Rectal smooth muscle tissue (tissue), 1 donor: ENCODE results near the gene LMNTD2.

Experiments used
- H3K27ac ChIP-seq: one replicate; pipeline ENCODE4 v1.7.0; 2013; ENCODE audit warnings: low read depth, low read length, inconsistent platforms
- H3K27me3 ChIP-seq: one replicate; pipeline ENCODE4 v1.7.0; 2013; ENCODE audit warnings: low read length; ENCODE audit not compliant: control insufficient read depth, insufficient read depth
- H3K36me3 ChIP-seq: one replicate; pipeline ENCODE4 v1.7.0; 2013; ENCODE audit warnings: low read length; ENCODE audit not compliant: control insufficient read depth, insufficient read depth
- H3K4me1 ChIP-seq: one replicate; pipeline ENCODE4 v1.7.0; 2013; ENCODE audit warnings: low read length; ENCODE audit not compliant: control insufficient read depth, insufficient read depth
- H3K4me3 ChIP-seq: one replicate; pipeline ENCODE4 v1.7.0; 2013; ENCODE audit warnings: low read length
- H3K9ac ChIP-seq: one replicate; pipeline ENCODE4 v1.7.0; 2013; ENCODE audit warnings: low read length

The LMNTD2 gene, protein sequence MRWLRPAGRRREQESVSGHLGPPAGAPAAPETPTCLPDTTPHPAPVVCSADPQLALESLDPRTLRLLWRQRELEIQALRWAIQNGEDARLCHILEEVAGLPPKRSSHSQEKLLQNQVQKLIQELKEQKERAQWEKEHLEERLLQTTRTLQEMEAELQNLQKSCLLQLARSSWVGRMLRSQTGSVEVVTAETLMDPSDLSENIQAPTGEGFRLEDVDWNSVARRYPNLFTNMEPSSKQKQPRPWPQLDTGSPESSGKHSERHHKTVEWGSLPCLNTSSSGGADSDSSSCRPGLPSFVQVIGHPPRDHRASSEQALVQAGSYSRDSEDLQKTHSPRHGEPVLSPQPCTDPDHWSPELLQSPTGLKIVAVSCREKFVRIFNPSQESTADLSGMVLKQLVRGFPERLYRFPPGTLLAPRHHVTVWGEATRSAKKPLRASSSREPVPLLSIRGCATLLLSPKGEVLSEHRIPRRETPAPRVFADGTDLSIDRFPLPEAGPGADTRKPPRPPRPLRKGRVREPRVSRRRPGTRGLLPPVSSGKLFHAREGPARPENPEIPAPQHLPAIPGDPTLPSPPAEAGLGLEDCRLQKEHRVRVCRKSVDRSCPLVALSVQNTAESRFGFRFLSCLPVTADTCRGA

DNA sequence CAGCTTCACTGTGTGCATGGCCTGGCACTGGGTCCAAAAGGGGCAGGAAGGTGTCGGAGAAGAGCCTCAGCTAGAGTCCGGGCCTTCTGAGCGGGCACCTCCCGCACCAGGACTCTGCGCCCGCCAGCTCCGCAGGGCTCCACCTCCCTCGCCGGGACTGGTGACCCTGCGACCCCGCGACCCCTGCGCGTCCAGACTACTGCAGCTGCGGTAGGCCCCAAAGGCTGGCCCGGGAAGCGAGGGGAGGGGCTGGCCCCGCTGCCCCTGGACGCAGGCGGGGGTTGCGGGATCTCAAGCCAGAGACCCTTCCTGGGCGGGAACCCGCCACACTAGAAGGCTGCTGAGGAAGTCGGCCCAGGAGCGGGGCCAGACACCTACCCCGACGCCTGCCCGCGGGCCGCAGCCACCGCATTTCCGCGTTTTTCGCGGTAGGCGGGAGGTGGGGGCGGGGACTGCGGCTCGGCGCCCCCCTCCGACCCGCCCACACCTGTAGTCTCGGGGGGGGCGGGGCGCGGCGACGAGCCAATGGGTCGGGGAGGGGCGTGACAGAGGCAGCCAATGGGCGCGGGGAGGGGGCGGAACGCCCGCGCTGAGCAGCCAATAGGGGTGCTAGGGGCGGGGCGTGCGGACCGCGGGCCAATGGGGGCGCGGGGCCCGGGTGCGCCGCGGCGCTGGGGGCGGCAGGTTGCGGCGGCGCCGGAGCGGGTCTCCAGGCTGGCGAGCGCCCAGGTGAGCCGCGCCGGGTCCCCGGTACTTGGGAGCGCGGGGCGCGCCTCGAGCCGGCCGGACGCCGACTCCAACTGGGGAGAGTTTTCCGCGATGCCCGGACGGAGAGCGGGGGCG is at the start of gene LMNTD2, which contains the start of gene RASSF7:
Gene LMNTD2, minus strand, starts transcription at position 434 of the 843 bp plus-strand sequence. Its CDS starts 22 bp downstream, at position 412.
Gene RASSF7, plus strand, starts transcription at position 666 of the 843 bp plus-strand sequence. CDS start 799 bp downstream, outside the sequence.
- Histone ChIP-seq H3K27me3 (peaks cover 12% of the 10 kb centered on the region), H3K4me1 (peaks cover 2% of the 10 kb centered on the region), H3K27ac (peak within 1 kb of the TSS; percentile 40), H3K4me3 (peak within 1 kb of the TSS; percentile 72), H3K36me3 (no peaks in the 10 kb centered on the region), H3K9ac (peak within 1 kb of the TSS; percentile 71)

DNA sequence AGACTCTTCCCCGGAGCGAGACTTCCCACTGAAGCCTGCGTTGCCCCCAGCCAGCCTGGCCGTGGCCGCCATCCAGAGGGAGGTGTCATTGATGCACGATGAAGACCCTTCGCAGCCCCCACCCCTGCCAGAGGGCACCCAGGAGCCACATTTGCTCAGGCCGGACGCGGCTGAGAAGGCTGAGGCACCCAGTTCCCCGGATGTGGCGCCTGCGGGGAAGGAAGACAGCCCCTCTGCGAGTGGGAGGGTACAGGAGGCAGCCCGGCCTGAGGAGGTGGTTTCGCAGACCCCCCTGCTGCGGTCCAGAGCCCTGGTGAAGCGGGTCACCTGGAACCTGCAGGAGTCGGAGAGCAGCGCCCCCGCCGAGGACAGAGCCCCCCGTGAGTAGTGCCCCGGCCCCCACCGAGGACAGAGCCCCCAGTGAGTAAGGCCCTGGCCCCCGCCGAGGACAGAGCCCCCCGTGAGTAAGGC is 48.8 kb upstream of the LMNTD2 start:
- H3K4me3 ChIP-seq, result no peak overlapping the region
- H3K4me1 ChIP-seq, result no peaks in the 10 kb centered on the region
- H3K36me3 ChIP-seq, result peaks cover 51% of the 10 kb centered on the region
- no peak overlapping the region for H3K9ac ChIP-seq
- no peaks in the 10 kb centered on the region for H3K27me3 ChIP-seq
- H3K27ac ChIP-seq, result no peak overlapping the region

DNA sequence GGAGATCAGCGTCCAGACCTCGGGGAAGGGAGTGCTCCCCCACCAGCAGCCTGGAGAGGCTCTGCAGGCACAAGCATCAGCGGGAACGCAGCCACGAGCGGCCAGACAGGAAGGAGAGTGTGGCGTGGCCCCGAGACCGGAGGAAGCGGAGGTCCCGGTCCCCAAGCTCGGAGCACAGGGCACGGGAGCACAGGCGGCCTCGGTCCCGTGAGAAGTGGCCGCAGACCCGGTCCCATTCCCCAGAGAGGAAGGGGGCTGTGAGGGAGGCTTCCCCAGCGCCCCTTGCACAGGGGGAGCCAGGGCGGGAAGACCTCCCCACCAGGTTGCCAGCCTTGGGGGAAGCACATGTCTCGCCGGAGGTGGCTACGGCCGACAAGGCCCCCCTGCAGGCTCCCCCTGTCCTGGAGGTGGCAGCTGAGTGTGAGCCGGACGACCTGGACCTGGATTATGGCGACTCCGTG is 48.3 kb upstream of the LMNTD2 start:
- no peak overlapping the region for H3K4me3 ChIP-seq

DNA sequence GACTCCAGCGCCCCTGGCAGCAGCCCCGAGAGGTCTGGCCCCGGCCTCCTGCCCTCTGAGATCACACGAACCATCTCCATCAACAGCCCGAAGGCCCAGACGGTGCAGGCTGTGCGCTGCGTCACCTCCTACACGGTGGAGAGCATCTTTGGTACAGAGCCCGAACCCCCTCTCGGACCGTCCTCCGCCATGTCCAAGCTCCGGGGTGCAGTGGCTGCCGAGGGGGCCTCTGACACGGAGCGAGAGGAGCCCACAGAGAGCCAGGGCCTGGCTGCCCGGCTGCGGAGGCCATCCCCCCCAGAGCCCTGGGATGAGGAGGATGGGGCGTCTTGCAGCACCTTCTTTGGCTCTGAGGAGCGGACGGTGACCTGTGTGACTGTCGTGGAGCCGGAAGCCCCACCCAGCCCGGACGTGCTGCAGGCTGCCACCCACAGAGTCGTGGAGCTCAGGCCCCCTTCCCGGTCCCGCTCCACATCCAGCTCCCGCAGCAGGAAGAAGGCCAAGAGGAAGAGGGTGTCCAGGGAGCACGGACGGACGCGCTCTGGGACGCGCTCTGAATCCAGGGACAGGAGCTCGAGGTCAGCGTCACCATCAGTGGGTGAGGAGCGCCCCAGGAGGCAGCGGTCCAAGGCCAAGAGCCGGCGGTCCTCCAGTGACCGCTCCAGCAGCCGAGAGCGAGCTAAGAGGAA is 47.6 kb upstream of the LMNTD2 start:
- H3K9ac ChIP-seq, result no peak overlapping the region
- H3K4me1 ChIP-seq, result no peaks in the 10 kb centered on the region
- H3K27ac ChIP-seq, result no peak overlapping the region
- H3K36me3 ChIP-seq, result peaks cover 55% of the 10 kb centered on the region
- H3K27me3 ChIP-seq, result no peaks in the 10 kb centered on the region
- no peak overlapping the region for H3K4me3 ChIP-seq

More for the DNA sequence above, 48.3 kb upstream of the LMNTD2 start:
- no peaks in the 10 kb centered on the region for H3K4me1 ChIP-seq
- H3K27me3 ChIP-seq, result no peaks in the 10 kb centered on the region
- H3K9ac ChIP-seq, result no peak overlapping the region
- H3K36me3 ChIP-seq, result peaks cover 51% of the 10 kb centered on the region
- no peak overlapping the region for H3K27ac ChIP-seq

DNA sequence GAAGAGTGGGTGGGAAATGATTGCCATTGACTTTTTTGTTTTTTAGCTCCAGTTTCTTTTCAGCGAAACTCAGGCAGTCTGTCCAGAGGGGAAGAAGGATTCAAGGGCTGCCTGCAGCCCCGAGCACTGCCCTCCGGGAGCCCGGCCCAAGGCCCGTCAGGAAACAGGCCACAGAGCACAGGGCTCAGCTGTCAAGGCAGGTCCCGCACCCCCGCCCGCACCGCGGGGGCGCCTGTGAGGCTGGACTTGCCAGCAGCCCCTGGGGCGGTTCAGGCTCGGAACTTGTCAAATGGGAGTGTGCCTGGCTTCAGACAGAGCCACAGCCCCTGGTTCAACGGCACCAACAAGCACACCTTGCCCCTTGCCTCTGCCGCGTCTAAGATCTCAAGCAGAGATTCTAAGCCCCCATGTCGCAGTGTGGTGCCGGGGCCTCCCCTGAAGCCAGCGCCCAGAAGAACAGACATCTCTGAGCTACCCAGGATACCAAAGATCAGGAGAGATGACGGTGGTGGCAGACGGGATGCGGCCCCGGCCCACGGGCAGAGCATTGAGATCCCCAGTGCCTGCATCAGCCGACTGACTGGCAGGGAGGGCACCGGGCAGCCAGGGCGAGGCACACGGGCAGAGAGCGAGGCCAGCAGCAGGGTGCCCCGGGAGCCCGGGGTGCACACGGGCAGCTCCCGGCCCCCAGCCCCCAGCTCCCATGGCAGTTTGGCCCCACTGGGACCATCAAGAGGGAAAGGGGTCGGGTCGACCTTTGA is 46.7 kb upstream of the LMNTD2 start:
- Histone ChIP-seq H3K27ac (no peak overlapping the region), H3K9ac (no peak overlapping the region), H3K4me3 (no peak overlapping the region), H3K36me3 (peaks cover 56% of the 10 kb centered on the region), H3K27me3 (no peaks in the 10 kb centered on the region), H3K4me1 (no peaks in the 10 kb centered on the region)

DNA sequence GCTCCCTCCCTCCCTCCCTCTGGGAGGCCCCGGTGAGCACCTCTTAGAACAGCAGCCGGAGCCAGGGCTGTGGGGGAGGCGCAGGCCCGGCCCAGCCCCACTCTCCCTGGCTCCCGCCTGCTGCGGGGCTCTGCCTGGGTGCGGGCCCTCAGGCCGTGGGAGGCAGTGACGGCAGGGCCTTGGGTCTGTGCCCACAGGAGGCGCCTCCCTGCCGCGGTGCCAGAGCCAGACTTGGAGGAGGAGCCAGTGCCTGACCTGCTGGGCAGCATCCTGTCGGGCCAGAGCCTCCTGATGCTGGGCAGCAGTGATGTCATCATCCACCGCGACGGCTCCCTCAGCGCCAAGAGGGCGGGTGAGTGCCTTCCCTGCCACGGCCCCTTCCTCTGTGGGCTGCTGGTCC is 45.7 kb upstream of the LMNTD2 start:
- no peaks in the 10 kb centered on the region for H3K4me1 ChIP-seq
- H3K36me3 ChIP-seq, result peaks cover 58% of the 10 kb centered on the region
- H3K27ac ChIP-seq, result peak overlapping the region; percentile 55
- H3K9ac ChIP-seq, result no peak overlapping the region
- H3K4me3 ChIP-seq, result no peak overlapping the region
- no peaks in the 10 kb centered on the region for H3K27me3 ChIP-seq

DNA sequence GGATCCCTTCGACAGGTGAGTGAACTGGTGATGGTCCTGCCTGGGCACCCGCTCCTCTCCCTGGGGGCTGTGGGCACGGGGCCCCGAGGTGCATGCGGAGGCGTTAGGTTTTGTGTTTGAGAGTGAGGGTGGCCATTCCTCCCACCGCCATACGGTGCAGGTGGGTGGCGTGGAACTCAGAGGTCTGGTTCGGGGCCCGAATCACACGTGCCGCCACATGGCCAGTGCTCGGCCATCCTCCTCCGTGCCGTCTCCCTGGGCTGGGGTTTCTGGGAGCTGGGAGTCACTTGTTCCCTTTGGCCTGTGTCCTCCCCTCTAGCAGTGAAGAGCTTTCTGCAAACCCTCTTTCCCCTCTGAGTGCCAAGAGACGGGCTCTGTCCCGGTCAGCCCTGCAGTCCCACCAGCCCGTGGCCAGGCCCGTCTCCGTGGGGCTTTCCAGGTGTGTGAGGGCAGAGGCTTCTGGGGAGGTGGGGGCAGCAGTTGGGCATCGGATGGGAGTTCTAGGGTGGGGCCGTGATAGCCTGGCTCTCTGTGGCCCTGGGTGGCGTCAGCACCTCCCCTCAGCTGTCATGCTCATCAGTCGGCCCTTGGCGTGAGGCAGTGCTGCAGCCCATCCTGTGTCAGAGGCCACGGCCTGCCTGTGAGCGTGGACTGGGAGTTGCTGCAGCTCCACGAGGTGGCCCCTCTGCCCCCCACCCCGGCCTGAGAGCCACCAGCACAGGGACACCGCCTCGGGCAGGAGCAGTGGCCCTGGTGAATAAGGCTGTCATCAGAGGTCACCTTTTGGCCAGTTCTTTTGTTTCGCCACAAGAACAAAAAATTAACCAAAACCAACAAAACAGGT is 45.0 kb upstream of the LMNTD2 start:
- Histone ChIP-seq H3K4me1 (no peaks in the 10 kb centered on the region), H3K9ac (no peak overlapping the region), H3K27me3 (no peaks in the 10 kb centered on the region), H3K27ac (peak overlapping the region; percentile 55), H3K4me3 (no peak overlapping the region), H3K36me3 (peaks cover 54% of the 10 kb centered on the region)

DNA sequence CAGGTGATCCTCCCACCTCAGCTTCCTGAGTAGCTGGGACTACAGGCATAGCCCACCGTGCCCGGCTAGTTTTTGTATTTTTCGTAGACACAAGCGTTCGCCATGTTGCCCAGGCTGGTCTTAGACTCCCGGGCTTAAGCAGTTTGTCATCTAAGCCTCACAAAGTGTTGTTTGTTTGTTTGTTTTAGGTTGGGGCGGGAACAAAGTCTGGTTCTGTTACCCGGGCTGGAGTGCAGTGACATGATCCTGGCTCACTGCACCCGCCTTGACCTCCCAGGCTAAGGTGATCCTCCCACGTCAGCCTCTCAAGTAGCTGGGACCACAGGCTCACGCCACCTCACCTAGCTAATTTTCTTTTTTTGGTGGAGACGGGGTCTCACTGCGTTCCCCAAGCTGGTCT is 42.6 kb upstream of the LMNTD2 start:
- Histone ChIP-seq H3K4me1 (no peaks in the 10 kb centered on the region), H3K27ac (no peak overlapping the region), H3K4me3 (no peak overlapping the region), H3K36me3 (peaks cover 46% of the 10 kb centered on the region), H3K9ac (no peak overlapping the region), H3K27me3 (no peaks in the 10 kb centered on the region)

DNA sequence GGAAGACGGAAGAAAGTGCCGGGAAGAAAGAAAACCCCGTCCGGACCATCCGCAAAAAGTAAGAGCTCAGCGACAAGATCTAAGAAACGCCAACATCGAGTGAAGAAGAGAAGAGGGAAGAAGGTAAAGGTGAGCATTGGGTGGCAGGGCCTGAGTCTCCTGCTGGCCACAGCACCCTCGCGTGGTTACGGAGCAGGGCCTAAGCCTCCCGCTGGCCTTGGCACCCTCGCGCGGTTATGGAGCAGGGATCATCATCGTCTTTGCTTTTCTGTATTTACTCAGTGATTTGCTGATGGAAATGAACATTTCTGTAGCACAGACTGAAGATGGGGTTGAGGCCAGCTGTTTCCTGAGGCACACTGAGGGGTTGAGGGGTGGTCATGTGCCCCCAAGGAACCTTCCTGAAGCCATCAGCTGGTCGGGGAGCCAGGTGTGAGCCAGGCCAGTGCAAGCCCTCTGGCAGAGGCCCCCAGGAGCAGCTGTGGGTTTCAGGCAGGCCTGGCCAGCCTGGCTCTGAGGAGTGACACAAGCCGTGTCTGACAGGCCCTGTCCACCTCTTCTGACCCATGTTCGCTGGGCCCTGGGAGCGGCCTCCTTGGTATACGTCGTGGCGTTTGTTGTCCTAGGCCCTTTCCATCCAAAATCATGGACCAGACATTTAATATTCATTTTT is 41.2 kb upstream of the LMNTD2 start:
- H3K4me1 ChIP-seq, result no peaks in the 10 kb centered on the region
- H3K27ac ChIP-seq, result no peak overlapping the region
- H3K4me3 ChIP-seq, result no peak overlapping the region
- H3K9ac ChIP-seq, result no peak overlapping the region
- H3K27me3 ChIP-seq, result no peaks in the 10 kb centered on the region
- peaks cover 53% of the 10 kb centered on the region for H3K36me3 ChIP-seq

DNA sequence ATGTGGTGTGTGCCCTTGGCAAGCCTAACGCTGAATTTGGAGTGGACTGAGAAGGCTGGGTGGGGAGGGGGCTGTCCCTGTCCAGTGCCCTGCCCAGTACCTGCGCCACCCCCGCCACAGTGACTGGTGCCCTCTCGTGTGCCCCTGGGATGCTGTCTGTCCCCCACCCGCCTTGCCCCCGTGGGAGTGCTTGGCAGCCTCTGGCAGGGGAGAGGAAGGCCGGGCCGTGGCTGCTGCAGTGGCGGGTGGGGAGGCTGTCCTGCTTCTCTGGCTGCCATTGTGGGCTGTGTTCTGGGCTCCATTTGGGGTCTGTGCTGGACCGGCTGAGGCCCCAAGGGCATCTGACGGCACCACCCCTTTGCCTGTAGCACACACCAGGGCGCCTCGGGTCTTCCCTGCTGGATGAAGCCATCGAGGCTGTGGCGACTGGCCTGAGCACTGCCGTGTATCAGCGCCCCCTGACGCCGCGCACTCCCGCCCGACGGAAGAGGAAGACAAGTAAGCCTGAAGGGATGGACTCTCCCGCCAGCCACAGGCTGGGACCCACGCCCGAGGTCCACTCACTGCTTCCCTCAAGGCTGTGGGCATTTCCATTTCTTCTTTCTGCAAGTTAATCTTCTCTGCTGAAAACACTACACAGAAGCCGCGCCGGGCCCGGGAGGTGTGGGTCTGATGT is 37.6 kb upstream of the LMNTD2 start:
- H3K27ac ChIP-seq, result no peak overlapping the region
- H3K4me3 ChIP-seq, result no peak overlapping the region
- H3K9ac ChIP-seq, result no peak overlapping the region
- H3K4me1 ChIP-seq, result no peaks in the 10 kb centered on the region
- peaks cover 48% of the 10 kb centered on the region for H3K36me3 ChIP-seq
- H3K27me3 ChIP-seq, result no peaks in the 10 kb centered on the region
